HG03175 (cell line): Measurements from ENCODE around the gene ZNF669.

Source experiments
- ATAC-seq: cut with Tn5 transposase; IDR thresholded peaks from one replicate; pipeline ENCODE4 v1.9.1; 2021; ENCODE audit warnings: mild to moderate bottlenecking, moderate library complexity; ENCODE audit not compliant: unreplicated experiment

The ZNF669 gene

GRCh38 chr1:247077213-247077612 lies 26.9 kb downstream of the ZNF669 start:
- no peak for ATAC-seq

GRCh38 chr1:247070645-247071044 lies 33.5 kb downstream of the ZNF669 start:
- no peak for ATAC-seq

GRCh38 chr1:247064304-247064703 lies 39.9 kb downstream of the ZNF669 start:
- no peak for ATAC-seq

GRCh38 chr1:247060771-247061170 lies 43.4 kb downstream of the ZNF669 start:
- ATAC-seq: no peak

GRCh38 chr1:247056071-247056470 lies 48.1 kb downstream of the ZNF669 start:
- no peak for ATAC-seq

- no peak for ATAC-seq
These were observed 49.2 kb downstream of the ZNF669 start for GRCh38 chr1:247054992-247055415.
